Anterior cingulate cortex (tissue), 58 donors: ENCODE data around the gene MARVELD3.

Source experiments
- DNase-seq, 58 donors: peaks; one replicate each; lab custom pipeline; 2025; lab: John Stamatoyannopoulos, UW

Gene MARVELD3

GRCh38 chr16:71618429-71618828, 7.6 kb upstream of the MARVELD3 start:
- DNase-seq: no peak

GRCh38 chr16:71622088-71622487, 3.9 kb upstream of the MARVELD3 start:
- no peak for DNase-seq

DNA sequence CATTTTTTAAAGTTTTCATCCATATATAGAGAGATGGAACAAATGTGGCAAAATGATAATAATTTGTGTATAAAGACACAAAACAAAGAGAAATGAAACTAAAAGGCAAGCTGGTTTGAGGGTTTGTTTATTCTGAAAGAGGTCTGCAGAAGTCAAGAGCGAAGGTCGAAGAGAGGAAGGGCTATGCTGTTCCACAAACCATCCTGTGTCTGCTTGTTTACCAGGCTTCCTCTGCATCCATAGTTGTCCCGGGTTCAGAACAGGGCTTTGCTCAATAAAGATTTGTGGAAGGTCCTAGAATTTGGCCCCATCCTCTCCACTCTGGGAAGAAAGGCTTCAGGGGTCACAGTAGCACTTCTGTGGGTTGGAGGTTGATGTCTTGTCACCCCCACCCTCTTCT, 2.4 kb upstream of the MARVELD3 start:
- no peak for DNase-seq

- DNase-seq: peak in 1 of 58 donors; percentile 32
These were observed 702 bp upstream of the MARVELD3 start for GRCh38 chr16:71625113-71625850.

- no peak for DNase-seq
These were observed 852 bp downstream of the MARVELD3 start for GRCh38 chr16:71626858-71627213.

DNA sequence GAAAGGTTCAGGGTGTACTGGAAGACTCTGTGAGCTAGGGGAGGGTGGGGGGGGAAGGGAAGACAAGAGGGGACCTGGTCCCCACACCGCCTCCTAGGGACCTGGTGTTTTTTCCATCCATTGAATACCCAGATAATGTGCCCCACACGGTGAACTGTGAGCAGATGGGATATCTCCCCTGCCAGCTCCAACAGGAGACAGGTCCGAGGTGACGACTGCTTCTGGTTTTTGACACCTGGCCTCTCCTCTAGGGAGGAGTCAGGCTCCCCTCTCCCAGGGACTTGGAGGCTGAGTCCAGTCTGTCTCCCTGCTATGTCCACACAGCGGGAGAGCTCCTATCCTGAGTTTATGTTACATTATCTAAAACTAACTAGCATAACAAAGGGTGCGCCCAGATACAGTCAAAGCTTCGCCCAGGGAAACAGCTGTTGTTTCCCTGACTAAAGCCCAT, 1.8 kb downstream of the MARVELD3 start:
- no peak for DNase-seq

- peak in 1 of 58 donors; percentile 10 for DNase-seq
These were observed 2.8 kb downstream of the MARVELD3 start for GRCh38 chr16:71628810-71629209.

DNA sequence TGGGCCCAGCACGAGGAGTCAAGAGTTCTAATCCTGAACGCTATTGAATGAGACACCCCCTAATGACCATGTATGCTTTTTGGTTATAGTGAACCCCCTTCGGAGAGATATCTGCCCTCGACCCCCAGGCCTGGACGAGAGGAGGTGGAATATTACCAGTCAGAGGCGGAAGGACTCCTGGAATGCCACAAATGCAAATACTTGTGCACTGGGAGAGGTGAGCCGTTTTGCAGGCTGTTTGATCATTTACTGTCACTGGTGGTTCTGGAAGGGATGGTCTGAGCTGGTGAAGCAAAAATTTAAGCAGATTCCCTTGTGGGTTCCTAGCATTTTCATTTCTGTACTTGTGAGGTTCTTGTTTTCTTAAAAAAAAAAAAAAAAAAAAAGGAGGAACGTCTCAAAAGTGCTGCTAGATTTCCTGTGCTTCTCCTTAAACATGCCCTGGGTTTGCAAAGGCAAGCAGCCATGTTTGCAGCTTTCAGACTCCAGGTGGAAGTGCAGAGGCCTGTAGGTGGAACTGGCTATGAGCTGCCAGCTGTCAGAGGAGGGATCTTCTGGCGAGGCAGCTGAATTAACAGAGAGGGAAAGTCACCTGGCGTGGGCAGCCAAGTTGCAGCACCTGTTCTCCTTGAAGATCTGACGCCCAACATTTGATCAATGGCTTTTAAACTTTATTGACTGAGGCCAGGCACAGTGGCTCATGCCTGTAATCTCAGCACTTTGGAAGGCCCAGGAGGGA, 3.5 kb downstream of the MARVELD3 start:
- no peak for DNase-seq

DNA sequence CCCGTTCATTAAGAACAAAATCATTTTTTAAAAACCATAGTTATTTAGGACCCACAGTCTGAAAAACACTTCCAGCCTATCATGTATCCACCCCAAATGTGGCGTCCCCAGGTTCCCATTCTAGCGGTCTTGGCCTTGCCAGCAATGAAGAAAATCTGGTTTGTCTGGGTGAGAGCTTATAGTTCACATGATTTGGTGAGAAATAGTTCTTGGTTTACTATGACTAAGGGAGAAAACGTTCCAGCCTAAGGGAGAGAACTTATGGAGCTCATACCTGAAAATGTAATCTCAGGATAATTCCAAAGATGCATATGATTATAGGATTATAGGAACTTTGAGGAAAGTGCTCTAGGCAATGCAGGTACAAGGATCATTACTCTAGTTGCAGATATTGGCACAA, 4.8 kb downstream of the MARVELD3 start:
- DNase-seq: no peak

DNA sequence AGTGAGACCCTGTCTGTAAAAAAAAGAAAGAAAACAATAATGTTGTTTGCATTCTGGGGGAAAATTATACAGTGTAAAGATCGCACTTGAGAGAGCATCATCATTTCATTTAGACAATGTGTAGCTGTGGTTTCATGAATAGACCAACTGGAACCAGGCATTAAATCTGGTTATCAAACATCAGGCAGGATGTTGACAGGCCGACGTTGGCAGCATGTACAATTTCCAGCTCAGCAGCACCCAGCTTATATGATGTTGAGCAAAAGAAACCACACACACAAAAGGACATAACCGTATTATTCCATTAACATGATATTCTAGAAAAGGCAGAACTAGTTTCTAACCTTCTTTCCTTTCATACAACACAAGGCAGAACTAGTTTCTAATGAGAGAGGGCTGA, 5.8 kb downstream of the MARVELD3 start:
- DNase-seq: no peak

GRCh38 chr16:71635632-71636031, 9.6 kb downstream of the MARVELD3 start:
- DNase-seq: no peak

- DNase-seq: no peak
These were observed 11.4 kb downstream of the MARVELD3 start for GRCh38 chr16:71637398-71637797.

DNA sequence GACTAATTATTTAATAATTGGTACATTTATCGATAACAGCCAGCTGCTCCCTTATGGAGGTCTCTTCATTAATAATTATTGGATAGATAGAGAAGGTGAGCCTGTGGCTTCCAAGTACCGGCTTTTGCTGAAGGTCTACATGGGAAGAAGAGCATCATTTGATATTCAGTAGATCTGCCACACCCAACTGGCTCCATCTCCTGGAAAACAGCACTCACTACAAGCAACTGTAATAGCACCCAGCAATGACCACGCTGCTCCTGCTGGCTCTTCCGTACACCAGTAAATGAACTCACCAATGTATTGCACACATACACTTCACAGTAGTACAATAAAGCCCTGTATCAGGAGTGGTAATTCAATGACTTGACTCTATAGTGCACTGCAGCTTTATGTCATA, 19.5 kb downstream of the MARVELD3 start:
- no peak for DNase-seq

DNA sequence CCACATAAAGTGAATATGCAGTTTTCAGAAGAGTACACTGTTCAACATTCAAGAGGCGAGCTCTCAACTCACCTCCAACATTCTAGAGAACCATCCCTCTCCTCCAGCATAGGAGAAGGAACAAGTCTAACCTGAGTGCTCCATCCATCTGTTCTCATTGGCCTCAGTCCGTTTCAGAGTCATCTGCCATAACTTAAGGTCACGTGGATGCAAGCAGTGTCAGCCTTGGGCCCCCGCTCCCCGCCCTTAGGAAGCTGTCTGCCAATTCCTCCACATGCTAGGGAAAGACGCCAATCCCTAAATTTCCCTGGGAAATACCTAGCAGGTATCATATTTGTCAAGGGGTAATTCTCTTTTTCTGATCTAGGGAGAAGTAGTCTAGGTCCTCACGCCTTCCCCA, 21.4 kb downstream of the MARVELD3 start:
- DNase-seq: no peak

DNA sequence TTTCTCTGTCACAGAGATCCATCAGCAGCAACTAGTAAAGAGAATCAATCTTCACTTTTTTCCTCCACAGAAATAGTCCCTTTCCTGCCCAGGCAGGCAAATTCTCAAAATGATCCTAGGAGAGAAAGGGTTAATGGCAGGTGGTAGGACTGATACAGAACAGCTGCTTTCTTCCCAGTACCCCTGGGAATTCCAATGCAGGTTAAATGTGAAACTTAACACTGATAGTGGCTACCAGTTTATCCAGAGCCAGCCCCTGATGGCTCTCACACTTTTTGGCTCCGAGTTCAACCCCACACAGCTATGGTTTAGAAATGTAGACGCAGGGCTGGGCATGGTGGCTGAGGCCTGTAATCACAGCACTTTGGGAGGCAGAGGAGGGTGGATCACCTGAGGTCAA, 22.2 kb downstream of the MARVELD3 start:
- DNase-seq: no peak

GRCh38 chr16:71648921-71649320, 22.9 kb downstream of the MARVELD3 start:
- DNase-seq: no peak

- no peak for DNase-seq
These were observed 23.7 kb downstream of the MARVELD3 start for GRCh38 chr16:71649704-71650103.

GRCh38 chr16:71658771-71659170, 32.8 kb downstream of the MARVELD3 start:
- no peak for DNase-seq

- DNase-seq: no peak
These were observed 33.5 kb downstream of the MARVELD3 start for GRCh38 chr16:71659471-71659870.

GRCh38 chr16:71666264-71666663, 40.3 kb downstream of the MARVELD3 start:
- no peak for DNase-seq

GRCh38 chr16:71666928-71667707, 41.1 kb downstream of the MARVELD3 start:
- no peak for DNase-seq
